NB4 (cell line): ENCODE measurements around the gene SMC6.

ENCODE experiments used
- DNase-seq: peaks from one replicate; pipeline ENCODE4 v3.0.0; 2010; ENCODE audit warnings: low read depth
- H3K4me3 ChIP-seq: one replicate; pipeline ENCODE4 v1.5.1; 2011; ENCODE audit warnings: mild to moderate bottlenecking, low read depth, low read length, moderate library complexity
- CTCF ChIP-seq: IDR thresholded peaks from one replicate; pipeline ENCODE4 v1.5.1; 2012; ENCODE audit warnings: low read depth, low read length
- MAX ChIP-seq: IDR thresholded peaks from 2 replicates; pipeline ENCODE4 v1.6.1; 2011; ENCODE audit warnings: low read depth, low read length
- MYC ChIP-seq: IDR thresholded peaks from 2 replicates; pipeline ENCODE4 v1.6.1; 2011; ENCODE audit warnings: low read depth, low read length
- POLR2A ChIP-seq: IDR thresholded peaks from 2 replicates; pipeline ENCODE4 v1.6.1; 2011; ENCODE audit warnings: mild to moderate bottlenecking; ENCODE audit not compliant: insufficient read length; ENCODE audit errors: extremely low read depth

Gene SMC6

GRCh38 chr2:17617516-17617915 lies 136.1 kb downstream of the SMC6 start:
- H3K4me3 ChIP-seq = no peak overlapping the region
- TF ChIP-seq POLR2A = no peak
- TF ChIP-seq MYC = no peak
- TF ChIP-seq MAX = no peak
- no peak for TF ChIP-seq CTCF
- no peak for DNase-seq

GRCh38 chr2:17616405-17616804 lies 137.2 kb downstream of the SMC6 start:
- no peak for DNase-seq
- H3K4me3 ChIP-seq = no peak overlapping the region
- TF ChIP-seq MYC (no peak), POLR2A (no peak), CTCF (no peak), MAX (no peak)

GRCh38 chr2:17615728-17616351 lies 137.8 kb downstream of the SMC6 start:
- no peak overlapping the region for H3K4me3 ChIP-seq
- no peak for DNase-seq
- TF ChIP-seq CTCF = no peak

- DNase-seq = no peak
- no peak for TF ChIP-seq MYC
- no peak for TF ChIP-seq POLR2A
- TF ChIP-seq MAX = no peak
- TF ChIP-seq CTCF = no peak
- H3K4me3 ChIP-seq = no peak overlapping the region
These were observed 138.5 kb downstream of the SMC6 start for GRCh38 chr2:17615147-17615546.

GRCh38 chr2:17614174-17614930 lies 139.3 kb downstream of the SMC6 start:
- TF ChIP-seq MAX (no peak), POLR2A (no peak), CTCF (no peak), MYC (no peak)
- no peak for DNase-seq
- no peak overlapping the region for H3K4me3 ChIP-seq
